PC-3 (cell line): ENCODE results near the gene TGFBR3. TPM values are rescaled to one million over a fixed set of nuclear protein-coding genes. Genes with fewer than 3 reads are reported as not detected.

Source experiments
- ATAC-seq: fragments of 200-7000 bp; cut with Tn5 transposase; 2 replicates; pipeline ENCODE4 v1.9.1; 2020; ENCODE audit warnings: mild to moderate bottlenecking, moderate library complexity
- BruUV-seq: library from RNA; stranded (reverse); fragments of 400-500 nt; replicated peaks from 2 replicates; lab custom pipeline; 2021; lab: Mats Ljungman, UMichigan
- CTCF ChIA-PET: fragments of 300-600 bp; sonication (Branson Sonifier 250); formaldehyde crosslinking; loops from one replicate; lab custom pipeline; 2022; ENCODE audit warnings: antibody characterized with exemption; lab: Charles Lee
- POLR2A ChIA-PET: fragments of 300-600 bp; sonication (Branson Sonifier 250); formaldehyde crosslinking; loops from one replicate; lab custom pipeline; 2022; ENCODE audit warnings: antibody characterized with exemption; ENCODE audit not compliant: unreplicated experiment; lab: Charles Lee
- DNase-seq: peaks from one replicate; pipeline ENCODE4 v3.0.0-alpha.2; 2015
- H2AFZ ChIP-seq: fragments of 300-600 bp; sonication (generic); 2 replicates; pipeline ENCODE4 v1.6.0; 2016; ENCODE audit warnings: antibody characterized with exemption, low read length
- H3F3A ChIP-seq: fragments of 300-600 bp; sonication (generic); one replicate; pipeline ENCODE4 v1.6.0; 2017; ENCODE audit warnings: antibody characterized with exemption, low read length, control low read depth, mild to moderate bottlenecking; ENCODE audit not compliant: unreplicated experiment
- H3K27ac ChIP-seq: fragments of 300-600 bp; sonication (generic); 2 replicates; pipeline ENCODE4 v1.5.1; 2016; ENCODE audit warnings: mild to moderate bottlenecking, low read length
- H3K27me3 ChIP-seq: fragments of 300-600 bp; sonication (generic); 2 replicates; pipeline ENCODE4 v1.6.1; 2016; ENCODE audit warnings: low read length, mixed read lengths
- H3K36me3 ChIP-seq: fragments of 300-600 bp; sonication (generic); 2 replicates; pipeline ENCODE4 v1.6.1; 2016; ENCODE audit warnings: low read depth, mixed run types, low read length, mixed read lengths
- H3K4me1 ChIP-seq: fragments of 300-600 bp; sonication (generic); 2 replicates; pipeline ENCODE4 v1.5.1; 2016; ENCODE audit warnings: low read length; ENCODE audit not compliant: insufficient read depth
- H3K4me2 ChIP-seq: fragments of 300-600 bp; sonication (generic); 2 replicates; pipeline ENCODE4 v1.6.0; 2016; ENCODE audit warnings: low read length
- H3K4me3 ChIP-seq: fragments of 300-600 bp; sonication (generic); 2 replicates; pipeline ENCODE4 v1.5.1; 2016; ENCODE audit warnings: mild to moderate bottlenecking, low read length, mixed read lengths
- H3K79me2 ChIP-seq: fragments of 300-600 bp; sonication (generic); 2 replicates; pipeline ENCODE4 v1.6.1; 2017; ENCODE audit warnings: low read length, mixed read lengths
- H3K9ac ChIP-seq: fragments of 300-600 bp; sonication (generic); 2 replicates; pipeline ENCODE4 v1.6.0; 2016; ENCODE audit warnings: mild to moderate bottlenecking, low read length
- H3K9me2 ChIP-seq: fragments of 300-600 bp; sonication (generic); replicated peaks from 2 replicates; pipeline ENCODE4 v1.6.1; 2016; ENCODE audit warnings: mixed run types, low read length, mixed read lengths
- H3K9me3 ChIP-seq: fragments of 300-600 bp; sonication (generic); 2 replicates; pipeline ENCODE4 v1.6.1; 2016; ENCODE audit warnings: low read length, mixed read lengths
- H4K20me1 ChIP-seq: fragments of 300-600 bp; sonication (generic); 2 replicates; pipeline ENCODE4 v1.6.1; 2016; ENCODE audit warnings: low read length, mixed read lengths
- EZH2 ChIP-seq: fragments of 300-600 bp; sonication (generic); IDR thresholded peaks from one replicate; pipeline ENCODE4 v1.6.1; 2017; ENCODE audit warnings: antibody characterized with exemption, mild to moderate bottlenecking, low read length; ENCODE audit not compliant: unreplicated experiment
- EZH2phosphoT487 ChIP-seq: fragments of 300-600 bp; sonication (generic); IDR thresholded peaks from 2 replicates; pipeline ENCODE4 v1.6.1; 2018; ENCODE audit warnings: mild to moderate bottlenecking, antibody characterized with exemption, low read length, borderline replicate concordance
- intact Hi-C: fragments of 100-400 bp; cut with micrococcal nuclease; formaldehyde crosslinking; loops from 2 replicates; pipeline ENCODE4 v1.9.0; 2023
- total RNA-seq: library from RNA; depleted of rRNA; stranded (reverse); fragments of >200 nt; gene quantifications from 2 replicates; pipeline ENCODE4 v1.2.3, GENCODE V29; 2014
- TF ChIP-seq, protein P1 (sequence below): fragments of 300-600 bp; sonication (generic); conservative IDR thresholded peaks from 2 replicates; pipeline ENCODE4 v1.5.1; 2017; ENCODE audit warnings: antibody characterized with exemption, low read depth, mild to moderate bottlenecking, low read length

Gene TGFBR3
- total RNA-seq, 1 experiment from 2014 or later = 2.8 TPM

DNA sequence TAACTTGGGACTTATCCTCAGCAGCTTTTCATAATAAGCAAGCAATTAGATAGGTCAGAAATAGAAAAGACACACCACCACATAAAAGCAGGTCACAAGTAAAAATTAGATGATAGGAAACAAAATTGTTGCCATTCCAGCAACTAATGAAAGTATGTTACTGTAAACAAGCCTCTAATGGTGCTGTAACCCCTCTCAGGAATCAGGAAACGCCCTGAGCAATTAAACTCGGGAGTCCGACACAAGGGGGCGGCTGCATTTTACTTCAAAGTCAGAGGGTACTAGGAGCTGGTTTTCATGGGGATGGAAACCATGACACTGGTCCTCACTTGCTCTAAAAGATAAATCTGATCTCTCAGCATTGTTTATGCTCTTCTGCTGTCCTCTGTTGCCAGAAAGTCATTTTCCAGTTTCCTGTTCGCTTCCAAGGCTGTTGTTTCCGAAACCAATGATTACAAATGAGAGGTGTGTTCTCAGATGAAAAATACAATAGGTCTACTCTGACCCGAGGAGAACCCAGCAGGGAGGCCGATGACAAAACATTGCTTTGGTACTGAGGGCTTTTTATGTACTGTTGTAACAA, 93.4 kb downstream of the TGFBR3 start:
- Histone ChIP-seq H3F3A (no peaks in the 10 kb centered on the region), H3K9ac (no peak overlapping the region), H3K4me1 (peaks cover 28% of the 10 kb centered on the region), H2AFZ (no peak overlapping the region), H3K4me3 (no peak overlapping the region), H3K27me3 (no peaks in the 10 kb centered on the region), H3K9me3 (no peaks in the 10 kb centered on the region), H3K9me2 (no peaks in the 10 kb centered on the region), H3K36me3 (no peaks in the 10 kb centered on the region), H3K27ac (no peak overlapping the region), H3K79me2 (no peaks in the 10 kb centered on the region), H4K20me1 (no peaks in the 10 kb centered on the region), H3K4me2 (no peak overlapping the region)
- ChIA-PET CTCF (no interaction called here), POLR2A (no interaction called here)
- TF ChIP-seq, protein P1, sequence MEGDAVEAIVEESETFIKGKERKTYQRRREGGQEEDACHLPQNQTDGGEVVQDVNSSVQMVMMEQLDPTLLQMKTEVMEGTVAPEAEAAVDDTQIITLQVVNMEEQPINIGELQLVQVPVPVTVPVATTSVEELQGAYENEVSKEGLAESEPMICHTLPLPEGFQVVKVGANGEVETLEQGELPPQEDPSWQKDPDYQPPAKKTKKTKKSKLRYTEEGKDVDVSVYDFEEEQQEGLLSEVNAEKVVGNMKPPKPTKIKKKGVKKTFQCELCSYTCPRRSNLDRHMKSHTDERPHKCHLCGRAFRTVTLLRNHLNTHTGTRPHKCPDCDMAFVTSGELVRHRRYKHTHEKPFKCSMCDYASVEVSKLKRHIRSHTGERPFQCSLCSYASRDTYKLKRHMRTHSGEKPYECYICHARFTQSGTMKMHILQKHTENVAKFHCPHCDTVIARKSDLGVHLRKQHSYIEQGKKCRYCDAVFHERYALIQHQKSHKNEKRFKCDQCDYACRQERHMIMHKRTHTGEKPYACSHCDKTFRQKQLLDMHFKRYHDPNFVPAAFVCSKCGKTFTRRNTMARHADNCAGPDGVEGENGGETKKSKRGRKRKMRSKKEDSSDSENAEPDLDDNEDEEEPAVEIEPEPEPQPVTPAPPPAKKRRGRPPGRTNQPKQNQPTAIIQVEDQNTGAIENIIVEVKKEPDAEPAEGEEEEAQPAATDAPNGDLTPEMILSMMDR = no peak
- TF ChIP-seq EZH2 = no peak
- TF ChIP-seq EZH2phosphoT487 = no peak
- DNase-seq = no peak
- intact Hi-C loops = loop anchor here (5.0 kb wide), 1 partner anchor 185 kb away; no protein-coding TSS in a partner anchor
- BruUV-seq = no TSS peak
- no peak for ATAC-seq

DNA sequence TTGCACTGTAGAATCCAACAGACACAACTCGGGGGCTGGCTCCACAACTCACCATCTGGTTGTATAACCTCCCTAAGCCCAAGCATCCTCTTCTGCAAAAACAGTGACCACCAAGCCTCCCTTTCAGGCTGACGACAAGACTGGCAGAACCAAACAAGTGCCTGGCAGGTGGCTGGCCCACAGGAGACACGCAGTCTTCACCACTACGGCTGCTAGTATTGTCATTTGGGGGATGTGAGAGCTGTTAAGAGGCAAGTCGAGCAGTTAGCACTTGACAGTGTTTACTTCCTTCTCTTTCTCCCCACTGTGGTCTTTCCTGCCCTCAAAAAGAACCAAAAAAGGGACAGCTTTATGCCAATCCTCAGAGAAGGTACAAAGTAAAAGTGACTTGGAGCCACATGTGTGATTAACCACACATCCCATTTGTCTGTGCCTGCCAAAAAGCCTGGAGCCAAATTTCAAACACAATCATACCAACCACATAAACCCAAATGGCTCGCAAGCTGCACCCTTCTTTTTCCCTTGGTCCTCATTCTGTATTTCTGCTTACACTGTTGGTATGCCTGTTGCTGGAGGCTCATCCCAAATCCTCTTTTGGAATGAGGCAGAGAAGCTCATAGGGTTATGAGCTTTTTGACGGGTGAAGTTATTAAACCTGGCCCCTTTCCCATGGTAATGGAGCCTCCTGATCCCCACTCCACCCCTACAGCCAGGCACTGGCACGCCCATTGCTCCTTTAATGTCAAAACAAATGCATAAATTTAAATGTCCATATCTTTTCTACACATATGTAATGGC, 94.1 kb downstream of the TGFBR3 start:
- H3K9me2 ChIP-seq = no peaks in the 10 kb centered on the region
- intact Hi-C loops = loop anchor here (5.0 kb wide), 1 partner anchor 185 kb away; no protein-coding TSS in a partner anchor
- no peaks in the 10 kb centered on the region for H3F3A ChIP-seq
- H2AFZ ChIP-seq = no peak overlapping the region
- BruUV-seq = no TSS peak
- H3K79me2 ChIP-seq = no peaks in the 10 kb centered on the region
- no peaks in the 10 kb centered on the region for H3K9me3 ChIP-seq
- peaks cover 28% of the 10 kb centered on the region for H3K4me1 ChIP-seq
- no peak overlapping the region for H3K4me2 ChIP-seq
- ATAC-seq (no peak), DNase-seq (peak; percentile 18)
- no peaks in the 10 kb centered on the region for H4K20me1 ChIP-seq
- TF ChIP-seq, protein P1 = no peak
- TF ChIP-seq EZH2 (no peak), EZH2phosphoT487 (no peak)
- no peaks in the 10 kb centered on the region for H3K27me3 ChIP-seq
- H3K27ac ChIP-seq = no peak overlapping the region
- H3K4me3 ChIP-seq = no peak overlapping the region
- ChIA-PET CTCF (no interaction called here), POLR2A (interaction anchor here (0.5 kb wide), 1 partner anchor 514 kb away, joined by 4 read pairs; no protein-coding TSS in a partner anchor)
- H3K9ac ChIP-seq = no peak overlapping the region
- no peaks in the 10 kb centered on the region for H3K36me3 ChIP-seq

DNA sequence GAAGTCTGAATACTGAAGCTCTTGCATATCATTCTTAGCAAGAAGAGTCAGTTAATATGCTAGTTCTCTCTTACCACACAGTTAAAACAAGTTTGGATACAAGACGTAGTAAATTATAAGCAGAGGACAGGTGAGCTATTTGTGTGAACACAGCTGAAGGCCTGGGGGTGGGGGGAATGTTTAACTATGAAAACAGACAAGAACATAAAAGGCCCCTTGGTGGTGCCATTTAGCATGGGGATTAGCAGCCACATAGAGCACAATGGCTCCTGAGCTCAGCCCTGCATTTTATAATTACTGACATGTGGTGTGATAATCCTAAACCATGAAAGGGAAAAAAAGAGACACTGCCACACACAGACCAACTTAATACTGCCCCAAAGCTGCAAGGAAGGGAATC, 94.8 kb downstream of the TGFBR3 start:
- Histone ChIP-seq H3K36me3 (no peaks in the 10 kb centered on the region), H3F3A (no peaks in the 10 kb centered on the region), H3K4me3 (no peak overlapping the region), H3K4me1 (peaks cover 22% of the 10 kb centered on the region), H3K9me2 (no peaks in the 10 kb centered on the region), H3K4me2 (no peak overlapping the region), H3K9ac (no peak overlapping the region), H3K9me3 (no peaks in the 10 kb centered on the region), H3K27ac (no peak overlapping the region), H2AFZ (no peak overlapping the region), H3K27me3 (no peaks in the 10 kb centered on the region), H4K20me1 (no peaks in the 10 kb centered on the region), H3K79me2 (no peaks in the 10 kb centered on the region)
- TF ChIP-seq EZH2phosphoT487 (no peak), EZH2 (no peak)
- TF ChIP-seq, protein P1 = 0 out of 2 replicates have a peak, but pooled peaks have one; percentile 11
- BruUV-seq = no TSS peak
- CTCF ChIA-PET = interaction anchor here (0.6 kb wide), 2 partner anchors 27 to 60 kb away, joined by 6 to 7 read pairs; no protein-coding TSS in a partner anchor
- POLR2A ChIA-PET = interaction anchor here (0.5 kb wide), 1 partner anchor 513 kb away, joined by 4 read pairs; no protein-coding TSS in a partner anchor
- intact Hi-C loops = loop anchor here (5.0 kb wide), 1 partner anchor 184 kb away; no protein-coding TSS in a partner anchor
- DNase-seq (no peak), ATAC-seq (no peak)
